Measurements from ENCODE around the gene GAS2L2. TPM values are rescaled to one million over a fixed set of nuclear protein-coding genes. Genes with fewer than 3 reads are reported as not detected.
"Not testable (repeated sequence)": the region's sequence is repeated elsewhere in the genome, so short reads cannot be mapped to it uniquely, and the experiment has no call there.

GAS2L2 gene
- polyA plus RNA-seq, 1 experiment: not detected

- ChIA-PET POLR2A (no interaction called here), CTCF (interaction anchor here (0.5 to 2.7 kb wide), 3 partner anchors 34 to 92 kb away, joined by 3 to 13 read pairs (median 6); no protein-coding TSS in a partner anchor)
- H3K4me3 ChIP-seq (ENCODE audit: low read depth, low read length): no peak overlapping the region
- DNase-seq (ENCODE audit: low read depth, low spot score): no peak
- TF ChIP-seq CTCF (IDR thresholded peaks at IDR 0.05; ENCODE audit: low read depth, low read length): no peak
- H3K9me3 ChIP-seq (ENCODE audit: control insufficient read depth, insufficient read depth, low read length): no peaks in the 10 kb centered on the region
- H3K27me3 ChIP-seq (ENCODE audit: control insufficient read depth, insufficient read depth, low read length): no peaks in the 10 kb centered on the region
- no peak overlapping the region for H3K27ac ChIP-seq (ENCODE audit: low read depth, low read length)
Measured at GRCh38 chr17:35705230-35705629, 47.8 kb downstream of the GAS2L2 start.

GRCh38 chr17:35703308-35703707 lies 49.7 kb downstream of the GAS2L2 start:
- H3K4me3 ChIP-seq (ENCODE audit: low read depth, low read length); POLR2A ChIA-PET: not testable (repeated sequence)
- CTCF ChIA-PET: interaction anchor here (2.7 kb wide), 1 partner anchor 45 kb away, joined by 13 read pairs; no protein-coding TSS in a partner anchor

GRCh38 chr17:35701491-35701890 lies 51.5 kb downstream of the GAS2L2 start:
- H3K27ac ChIP-seq (ENCODE audit: low read depth, low read length): no peak overlapping the region
- ChIA-PET CTCF (no interaction called here), POLR2A (no interaction called here)
- no peaks in the 10 kb centered on the region for H3K9me3 ChIP-seq (ENCODE audit: control insufficient read depth, insufficient read depth, low read length)
- no peaks in the 10 kb centered on the region for H3K27me3 ChIP-seq (ENCODE audit: control insufficient read depth, insufficient read depth, low read length)
- DNase-seq (ENCODE audit: low read depth, low spot score): no peak
- H3K4me3 ChIP-seq (ENCODE audit: low read depth, low read length): no peak overlapping the region
- TF ChIP-seq CTCF (IDR thresholded peaks at IDR 0.05; ENCODE audit: low read depth, low read length): no peak

More at GRCh38 chr17:35703308-35703707, 49.7 kb downstream of the GAS2L2 start:
- not testable (repeated sequence) for H3K9me3 ChIP-seq (ENCODE audit: control insufficient read depth, insufficient read depth, low read length); H3K27ac ChIP-seq (ENCODE audit: low read depth, low read length); H3K27me3 ChIP-seq (ENCODE audit: control insufficient read depth, insufficient read depth, low read length); DNase-seq (ENCODE audit: low read depth, low spot score)

GRCh38 chr17:35700150-35700549 lies 52.9 kb downstream of the GAS2L2 start:
- CTCF ChIA-PET: no interaction called here
- TF ChIP-seq CTCF (IDR thresholded peaks at IDR 0.05; ENCODE audit: low read depth, low read length): no peak
- no peak overlapping the region for H3K27ac ChIP-seq (ENCODE audit: low read depth, low read length)
- POLR2A ChIA-PET: no interaction called here
- no peaks in the 10 kb centered on the region for H3K9me3 ChIP-seq (ENCODE audit: control insufficient read depth, insufficient read depth, low read length)
- no peak overlapping the region for H3K4me3 ChIP-seq (ENCODE audit: low read depth, low read length)
- DNase-seq (ENCODE audit: low read depth, low spot score): no peak
- no peaks in the 10 kb centered on the region for H3K27me3 ChIP-seq (ENCODE audit: control insufficient read depth, insufficient read depth, low read length)

GRCh38 chr17:35698800-35699199 lies 54.2 kb downstream of the GAS2L2 start:
- H3K27ac ChIP-seq (ENCODE audit: low read depth, low read length): no peak overlapping the region
- no peak for DNase-seq (ENCODE audit: low read depth, low spot score)
- ChIA-PET POLR2A (no interaction called here), CTCF (interaction anchor here (0.8 kb wide), 1 partner anchor 48 kb away, joined by 3 read pairs; no protein-coding TSS in a partner anchor)
- no peaks in the 10 kb centered on the region for H3K27me3 ChIP-seq (ENCODE audit: control insufficient read depth, insufficient read depth, low read length)
- no peak overlapping the region for H3K4me3 ChIP-seq (ENCODE audit: low read depth, low read length)
- H3K9me3 ChIP-seq (ENCODE audit: control insufficient read depth, insufficient read depth, low read length): no peaks in the 10 kb centered on the region
- no peak for TF ChIP-seq CTCF (IDR thresholded peaks at IDR 0.05; ENCODE audit: low read depth, low read length)

- DNase-seq (ENCODE audit: low read depth, low spot score): no peak
Measured at GRCh38 chr17:35695613-35696012, 57.4 kb downstream of the GAS2L2 start.

More at GRCh38 chr17:35695613-35696012, 57.4 kb downstream of the GAS2L2 start:
- Histone ChIP-seq H3K9me3 (ENCODE audit: control insufficient read depth, insufficient read depth, low read length) (no peaks in the 10 kb centered on the region), H3K27ac (ENCODE audit: low read depth, low read length) (no peak overlapping the region), H3K27me3 (ENCODE audit: control insufficient read depth, insufficient read depth, low read length) (no peaks in the 10 kb centered on the region), H3K4me3 (ENCODE audit: low read depth, low read length) (no peak overlapping the region)
- POLR2A ChIA-PET: no interaction called here
- no peak for TF ChIP-seq CTCF (IDR thresholded peaks at IDR 0.05; ENCODE audit: low read depth, low read length)
- CTCF ChIA-PET: interaction anchor here (1.0 to 1.1 kb wide), 2 partner anchors 68 to 92 kb away, joined by 3 read pairs; no protein-coding TSS in a partner anchor
